HCT116 (cell line): ENCODE data around the gene TRIM38. TPM values are rescaled to one million over a fixed set of nuclear protein-coding genes. Genes with fewer than 3 reads are reported as not detected.

Experiments used
- ATAC-seq: fragments of 200-7000 bp; cut with Tn5 transposase; 2 replicates; pipeline ENCODE4 v1.9.1; 2020; ENCODE audit warnings: mild to moderate bottlenecking, moderate library complexity
- BruUV-seq: library from RNA; stranded (reverse); fragments of 400-500 nt; replicated peaks from 2 replicates; lab custom pipeline; 2021; lab: Mats Ljungman, UMichigan
- CTCF ChIA-PET: fragments of 300-600 bp; sonication (Branson Sonifier 250); formaldehyde crosslinking; loops from one replicate; lab custom pipeline; 2021; ENCODE audit warnings: antibody characterized with exemption; lab: Charles Lee
- POLR2A ChIA-PET: fragments of 300-600, 350-600 bp; sonication (Branson Sonifier 250); formaldehyde crosslinking; loops from one replicate; lab custom pipeline; 2021; ENCODE audit warnings: antibody characterized with exemption; lab: Charles Lee
- RAD21 ChIA-PET, 2 experiments: fragments of 300-600 bp; sonication (Branson Sonifier 250); formaldehyde crosslinking; loops; one replicate each; lab custom pipeline; 2023; ENCODE audit warnings: low total read pairs in 2 of 2; ENCODE audit not compliant: uncharacterized antibody in 2 of 2, unreplicated experiment in 2 of 2, low non-redundant PET in 1 of 2; lab: Charles Lee
- DNase-seq: peaks from one replicate; pipeline ENCODE4 v3.0.0-alpha.2; 2010; ENCODE audit warnings: low read depth, low spot score
- H2AFZ ChIP-seq: fragments of 200-600 bp; shearing (Covaris generic), sonication (generic); 2 replicates; pipeline ENCODE4 v1.6.1; 2017; ENCODE audit warnings: low read depth, mixed run types, mixed read lengths, antibody characterized with exemption, low read length; ENCODE audit not compliant: poor library complexity, severe bottlenecking
- H3K27ac ChIP-seq: 2 replicates; pipeline ENCODE4 v1.5.1; 2012; ENCODE audit warnings: low read depth, low read length
- H3K27me3 ChIP-seq: fragments of 200-600 bp; sonication (generic); 2 replicates; pipeline ENCODE4 v1.6.1; 2016; ENCODE audit warnings: mixed run types, low read length, mixed read lengths; ENCODE audit not compliant: insufficient read depth
- H3K36me3 ChIP-seq, 2 experiments: fragments of 200-500 bp in 1 of 2; fragments of 200-600 bp in 1 of 2; sonication (Bioruptor generic) in 1 of 2; sonication (generic) in 1 of 2; 2 replicates each; pipeline versions ENCODE4 v1.5.1 to v1.6.1; 2014 to 2016; ENCODE audit warnings: low read length in 2 of 2, inconsistent platforms in 1 of 2, mixed read lengths in 1 of 2, mixed run types in 1 of 2; ENCODE audit not compliant: insufficient read depth in 2 of 2, control insufficient read depth in 1 of 2
- H3K4me1 ChIP-seq, 2 experiments: fragments of 200-600 bp in 1 of 2; sonication (generic) in 1 of 2; 2 replicates each; pipeline versions ENCODE4 v1.5.1 to v1.6.1; 2012 to 2017; ENCODE audit warnings: low read length in 2 of 2, inconsistent platforms in 1 of 2, mild to moderate bottlenecking in 1 of 2, mixed read lengths in 1 of 2, mixed run types in 1 of 2, moderate library complexity in 1 of 2; ENCODE audit not compliant: insufficient read depth in 2 of 2, control insufficient read depth in 1 of 2
- H3K4me2 ChIP-seq: fragments of 200-600 bp; sonication (generic); 2 replicates; pipeline ENCODE4 v1.6.1; 2017; ENCODE audit warnings: mixed run types, low read length, mixed read lengths
- H3K4me3 ChIP-seq, 2 experiments: fragments of 200-600 bp in 1 of 2; sonication (generic) in 1 of 2; replicated peaks in 1 of 2; 2 replicates each; pipeline ENCODE4 v1.5.1; 2011 to 2016; ENCODE audit warnings: low read length in 2 of 2, control low read depth in 1 of 2, low read depth in 1 of 2, mild to moderate bottlenecking in 1 of 2, mixed read lengths in 1 of 2, mixed run types in 1 of 2
- H3K79me2 ChIP-seq: fragments of 200-600 bp; sonication (generic); 2 replicates; pipeline ENCODE4 v1.6.1; 2017; ENCODE audit warnings: mild to moderate bottlenecking, mixed run types, low read length, moderate library complexity, mixed read lengths; ENCODE audit not compliant: insufficient read depth
- H3K9ac ChIP-seq: fragments of 200-600 bp; sonication (generic); 2 replicates; pipeline ENCODE4 v1.6.1; 2016; ENCODE audit warnings: low read length, mixed read lengths
- H3K9me2 ChIP-seq: fragments of 200-600 bp; sonication (generic), shearing (Covaris generic); 2 replicates; pipeline ENCODE4 v1.6.1; 2017; ENCODE audit warnings: mixed run types, mild to moderate bottlenecking, moderate library complexity; ENCODE audit not compliant: insufficient read depth
- H3K9me3 ChIP-seq, 2 experiments: fragments of 200-500 bp in 1 of 2; fragments of 200-600 bp in 1 of 2; sonication (Bioruptor generic) in 1 of 2; sonication (generic) in 1 of 2; 2 replicates each; pipeline ENCODE4 v1.6.1; 2014 to 2017; ENCODE audit warnings: low read length in 2 of 2, mixed read lengths in 2 of 2, inconsistent platforms in 1 of 2, low read depth in 1 of 2, mild to moderate bottlenecking in 1 of 2, mixed run types in 1 of 2, moderate library complexity in 1 of 2; ENCODE audit not compliant: control insufficient read depth in 1 of 2, insufficient read depth in 1 of 2
- H4K20me1 ChIP-seq: fragments of 200-600 bp; sonication (generic), shearing (Covaris generic); 2 replicates; pipeline ENCODE4 v1.6.1; 2017; ENCODE audit warnings: mixed run types, mild to moderate bottlenecking, moderate library complexity; ENCODE audit not compliant: insufficient read depth
- CEBPB ChIP-seq: IDR thresholded peaks from 2 replicates; pipeline ENCODE4 v1.6.1; 2012; ENCODE audit warnings: low read depth
- EGR1 ChIP-seq: IDR thresholded peaks from 2 replicates; pipeline ENCODE4 v1.6.1; 2012; ENCODE audit warnings: low read depth
- EZH2 ChIP-seq: fragments of 200-600 bp; sonication (generic); IDR thresholded peaks from 2 replicates; pipeline ENCODE4 v1.6.1; 2017; ENCODE audit warnings: antibody characterized with exemption, mixed run types
- EZH2phosphoT487 ChIP-seq: fragments of 200-600 bp; IDR thresholded peaks from 2 replicates; pipeline ENCODE4 v1.6.1; 2018; ENCODE audit warnings: antibody characterized with exemption, borderline replicate concordance
- FOSL1 ChIP-seq: IDR thresholded peaks from 2 replicates; pipeline ENCODE4 v1.6.1; 2012; ENCODE audit warnings: low read depth
- JUND ChIP-seq: IDR thresholded peaks from 2 replicates; pipeline ENCODE4 v1.6.1; 2012
- POLR2A ChIP-seq: IDR thresholded peaks from 2 replicates; pipeline ENCODE4 v1.7.0; 2011; ENCODE audit warnings: borderline replicate concordance; ENCODE audit not compliant: insufficient read depth, insufficient read length; ENCODE audit errors: extremely low read depth
- RAD21 ChIP-seq: IDR thresholded peaks from 2 replicates; pipeline ENCODE4 v1.6.1; 2012; ENCODE audit warnings: low read depth, mild to moderate bottlenecking
- SIN3A ChIP-seq: IDR thresholded peaks from 2 replicates; pipeline ENCODE4 v1.6.1; 2012; ENCODE audit warnings: low read depth
- SP1 ChIP-seq: IDR thresholded peaks from 2 replicates; pipeline ENCODE4 v1.6.1; 2012; ENCODE audit warnings: low read depth
- TCF7L2 ChIP-seq: IDR thresholded peaks from 2 replicates; pipeline ENCODE4 v1.7.0; 2011; ENCODE audit warnings: borderline replicate concordance, inconsistent platforms; ENCODE audit not compliant: insufficient read depth, insufficient read length; ENCODE audit errors: extremely low read depth
- ZNF274 ChIP-seq: fragments of 200-500 bp; sonication (Bioruptor generic); IDR thresholded peaks from 2 replicates; pipeline ENCODE4 v1.6.1; 2014; ENCODE audit warnings: mild to moderate bottlenecking, low read depth, low read length, inconsistent platforms
- intact Hi-C: fragments of 100-400 bp; cut with micrococcal nuclease; formaldehyde crosslinking; loops from 2 replicates; pipeline ENCODE4 v1.10.0; 2022
- total RNA-seq: library from RNA; stranded (reverse); gene quantifications from one replicate; pipeline ENCODE4 v1.2.1, GENCODE V29; 2021; ENCODE audit not compliant: unreplicated experiment
- TF ChIP-seq, protein P1 (sequence below): IDR thresholded peaks from 2 replicates; pipeline ENCODE4 v1.6.1; 2012; ENCODE audit warnings: low read depth
- TF ChIP-seq, protein P2 (sequence below): IDR thresholded peaks from 2 replicates; pipeline ENCODE4 v1.6.1; 2012
- TF ChIP-seq, protein P3 (sequence below): IDR thresholded peaks from 2 replicates; pipeline ENCODE4 v1.6.1; 2012
- TF ChIP-seq, protein P4 (sequence below), 3 experiments: fragments of 200-600 bp in 1 of 3; sonication (generic) in 1 of 3; IDR thresholded peaks in 2 of 3; conservative IDR thresholded peaks in 1 of 3; 2 replicates each; pipeline ENCODE4 v1.5.1; 2012 to 2017; ENCODE audit warnings: low read depth in 2 of 3, low read length in 2 of 3, antibody characterized with exemption in 1 of 3, borderline replicate concordance in 1 of 3, control low read depth in 1 of 3, mild to moderate bottlenecking in 1 of 3, mixed read lengths in 1 of 3, mixed run types in 1 of 3, moderate library complexity in 1 of 3; ENCODE audit not compliant: insufficient read depth in 1 of 3

TRIM38 gene
- total RNA-seq, 1 experiment from 2014 or later: 9.6 TPM

DNA sequence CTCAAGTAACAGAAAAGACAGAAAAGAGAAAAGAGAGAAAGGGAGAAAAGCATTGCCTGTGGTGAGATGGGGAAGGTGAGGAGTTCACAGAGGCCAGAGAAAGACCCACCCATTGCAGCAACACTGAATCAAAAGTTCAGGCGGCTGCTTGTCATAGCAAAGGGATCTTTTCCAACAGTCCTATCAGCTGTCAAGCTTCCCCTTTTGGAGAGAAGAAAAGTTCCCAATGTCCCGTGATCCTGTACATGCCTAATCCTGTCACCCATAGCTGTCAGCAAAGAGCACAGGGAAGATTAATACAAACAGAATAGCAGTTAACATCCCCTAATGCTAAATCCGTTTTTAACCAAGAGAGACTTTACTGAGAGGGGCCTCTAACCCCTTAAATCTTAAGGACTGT is 8.9 kb upstream of the TRIM38 start:
- Histone ChIP-seq H3K4me1 (no peaks in the 10 kb centered on the region), H3K79me2 (no peaks in the 10 kb centered on the region), H3K4me3 (no peak overlapping the region), H3K27me3 (no peaks in the 10 kb centered on the region), H3K9me2 (no peaks in the 10 kb centered on the region), H3K36me3 (no peaks in the 10 kb centered on the region), H4K20me1 (no peaks in the 10 kb centered on the region), H2AFZ (no peak overlapping the region), H3K9ac (no peak overlapping the region), H3K27ac (no peak overlapping the region), H3K4me2 (no peak overlapping the region), H3K9me3 (no peaks in the 10 kb centered on the region; a peak in 1 of 4 replicates)
- TF ChIP-seq TCF7L2: no peak
- TF ChIP-seq CEBPB: no peak
- no peak for TF ChIP-seq JUND
- TF ChIP-seq, protein P1, sequence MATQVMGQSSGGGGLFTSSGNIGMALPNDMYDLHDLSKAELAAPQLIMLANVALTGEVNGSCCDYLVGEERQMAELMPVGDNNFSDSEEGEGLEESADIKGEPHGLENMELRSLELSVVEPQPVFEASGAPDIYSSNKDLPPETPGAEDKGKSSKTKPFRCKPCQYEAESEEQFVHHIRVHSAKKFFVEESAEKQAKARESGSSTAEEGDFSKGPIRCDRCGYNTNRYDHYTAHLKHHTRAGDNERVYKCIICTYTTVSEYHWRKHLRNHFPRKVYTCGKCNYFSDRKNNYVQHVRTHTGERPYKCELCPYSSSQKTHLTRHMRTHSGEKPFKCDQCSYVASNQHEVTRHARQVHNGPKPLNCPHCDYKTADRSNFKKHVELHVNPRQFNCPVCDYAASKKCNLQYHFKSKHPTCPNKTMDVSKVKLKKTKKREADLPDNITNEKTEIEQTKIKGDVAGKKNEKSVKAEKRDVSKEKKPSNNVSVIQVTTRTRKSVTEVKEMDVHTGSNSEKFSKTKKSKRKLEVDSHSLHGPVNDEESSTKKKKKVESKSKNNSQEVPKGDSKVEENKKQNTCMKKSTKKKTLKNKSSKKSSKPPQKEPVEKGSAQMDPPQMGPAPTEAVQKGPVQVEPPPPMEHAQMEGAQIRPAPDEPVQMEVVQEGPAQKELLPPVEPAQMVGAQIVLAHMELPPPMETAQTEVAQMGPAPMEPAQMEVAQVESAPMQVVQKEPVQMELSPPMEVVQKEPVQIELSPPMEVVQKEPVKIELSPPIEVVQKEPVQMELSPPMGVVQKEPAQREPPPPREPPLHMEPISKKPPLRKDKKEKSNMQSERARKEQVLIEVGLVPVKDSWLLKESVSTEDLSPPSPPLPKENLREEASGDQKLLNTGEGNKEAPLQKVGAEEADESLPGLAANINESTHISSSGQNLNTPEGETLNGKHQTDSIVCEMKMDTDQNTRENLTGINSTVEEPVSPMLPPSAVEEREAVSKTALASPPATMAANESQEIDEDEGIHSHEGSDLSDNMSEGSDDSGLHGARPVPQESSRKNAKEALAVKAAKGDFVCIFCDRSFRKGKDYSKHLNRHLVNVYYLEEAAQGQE: no peak
- TF ChIP-seq SP1: no peak
- TF ChIP-seq EZH2phosphoT487: no peak
- TF ChIP-seq ZNF274: no peak
- TF ChIP-seq, protein P2, sequence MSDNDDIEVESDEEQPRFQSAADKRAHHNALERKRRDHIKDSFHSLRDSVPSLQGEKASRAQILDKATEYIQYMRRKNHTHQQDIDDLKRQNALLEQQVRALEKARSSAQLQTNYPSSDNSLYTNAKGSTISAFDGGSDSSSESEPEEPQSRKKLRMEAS: no peak
- no peak for TF ChIP-seq EZH2
- no peak for TF ChIP-seq EGR1
- TF ChIP-seq SIN3A: no peak
- no peak for TF ChIP-seq POLR2A
- no peak for TF ChIP-seq RAD21
- TF ChIP-seq, protein P3, sequence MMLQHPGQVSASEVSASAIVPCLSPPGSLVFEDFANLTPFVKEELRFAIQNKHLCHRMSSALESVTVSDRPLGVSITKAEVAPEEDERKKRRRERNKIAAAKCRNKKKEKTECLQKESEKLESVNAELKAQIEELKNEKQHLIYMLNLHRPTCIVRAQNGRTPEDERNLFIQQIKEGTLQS: no peak
- no peak for TF ChIP-seq FOSL1
- TF ChIP-seq, protein P4, sequence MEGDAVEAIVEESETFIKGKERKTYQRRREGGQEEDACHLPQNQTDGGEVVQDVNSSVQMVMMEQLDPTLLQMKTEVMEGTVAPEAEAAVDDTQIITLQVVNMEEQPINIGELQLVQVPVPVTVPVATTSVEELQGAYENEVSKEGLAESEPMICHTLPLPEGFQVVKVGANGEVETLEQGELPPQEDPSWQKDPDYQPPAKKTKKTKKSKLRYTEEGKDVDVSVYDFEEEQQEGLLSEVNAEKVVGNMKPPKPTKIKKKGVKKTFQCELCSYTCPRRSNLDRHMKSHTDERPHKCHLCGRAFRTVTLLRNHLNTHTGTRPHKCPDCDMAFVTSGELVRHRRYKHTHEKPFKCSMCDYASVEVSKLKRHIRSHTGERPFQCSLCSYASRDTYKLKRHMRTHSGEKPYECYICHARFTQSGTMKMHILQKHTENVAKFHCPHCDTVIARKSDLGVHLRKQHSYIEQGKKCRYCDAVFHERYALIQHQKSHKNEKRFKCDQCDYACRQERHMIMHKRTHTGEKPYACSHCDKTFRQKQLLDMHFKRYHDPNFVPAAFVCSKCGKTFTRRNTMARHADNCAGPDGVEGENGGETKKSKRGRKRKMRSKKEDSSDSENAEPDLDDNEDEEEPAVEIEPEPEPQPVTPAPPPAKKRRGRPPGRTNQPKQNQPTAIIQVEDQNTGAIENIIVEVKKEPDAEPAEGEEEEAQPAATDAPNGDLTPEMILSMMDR (IDR thresholded peaks at IDR 0.05 in 2 of 3, conservative IDR thresholded peaks at IDR 0.05 in 1 of 3; ENCODE audit: borderline replicate concordance in 1 of 3, insufficient read depth in 1 of 3, low read depth in 2 of 3, low read length in 2 of 3): no peak
- ChIA-PET CTCF (no interaction called here), POLR2A (no interaction called here), RAD21 (no interaction called here)
- intact Hi-C loops: no loop called here
- BruUV-seq: no TSS peak
- ATAC-seq: no peak
- DNase-seq: no peak
